HepG2 (cell line): ENCODE data around the gene TPST2. TPM values are rescaled to one million over a fixed set of nuclear protein-coding genes. Genes with fewer than 3 reads are reported as not detected.

Source experiments
- FOXM1 ChIP-seq: sonication (generic); formaldehyde crosslinking; IDR thresholded peaks from 2 replicates; pipeline ENCODE4 v1.5.0; 2020; ENCODE audit warnings: missing genetic modification reagents
- KDM4B ChIP-seq: sonication (generic); formaldehyde crosslinking; IDR thresholded peaks from 2 replicates; pipeline ENCODE4 v1.4.0; 2020; ENCODE audit warnings: missing genetic modification reagents
- KDM5B ChIP-seq: sonication (generic); formaldehyde crosslinking; IDR thresholded peaks from 2 replicates; pipeline ENCODE4 v1.4.0; 2020; ENCODE audit warnings: missing genetic modification reagents, mild to moderate bottlenecking, borderline replicate concordance
- MAFG ChIP-seq: sonication (generic); formaldehyde crosslinking; IDR thresholded peaks from 2 replicates; pipeline ENCODE4 v1.5.1; 2020; ENCODE audit warnings: mild to moderate bottlenecking, missing genetic modification reagents
- NCOA1 ChIP-seq: sonication (generic); formaldehyde crosslinking; IDR thresholded peaks from 2 replicates; pipeline ENCODE4 v1.9.0; 2021; ENCODE audit warnings: missing genetic modification reagents
- PLSCR1 ChIP-seq: sonication (generic); formaldehyde crosslinking; IDR thresholded peaks from 2 replicates; pipeline ENCODE4 v1.5.0; 2020; ENCODE audit warnings: missing genetic modification reagents, mild to moderate bottlenecking, borderline replicate concordance
- REXO4 ChIP-seq: sonication (generic); formaldehyde crosslinking; IDR thresholded peaks from 2 replicates; pipeline ENCODE4 v1.8.0; 2022; ENCODE audit warnings: missing genetic modification reagents, mild to moderate bottlenecking, borderline replicate concordance
- SAP130 ChIP-seq: IDR thresholded peaks from 2 replicates; pipeline ENCODE4 v1.6.1; 2016; ENCODE audit warnings: low read depth
- TBX2 ChIP-seq: sonication (generic); formaldehyde crosslinking; IDR thresholded peaks from 2 replicates; pipeline ENCODE4 v1.5.0; 2020; ENCODE audit warnings: missing genetic modification reagents, mild to moderate bottlenecking, borderline replicate concordance
- ZBTB44 ChIP-seq: sonication (generic); formaldehyde crosslinking; IDR thresholded peaks from 2 replicates; pipeline ENCODE4 v1.4.0; 2020; ENCODE audit warnings: missing genetic modification reagents
- ZNF574 ChIP-seq: sonication (generic); formaldehyde crosslinking; IDR thresholded peaks from 2 replicates; pipeline ENCODE4 v1.4.0; 2020; ENCODE audit warnings: missing genetic modification reagents
- polyA plus RNA-seq, 8 experiments: library from polyadenylated mRNA; depleted of rRNA in 3 of 8; stranded (reverse) in 7 of 8; unstranded in 1 of 8; fragments of >200 nt; fragmentation: Illumina TruSeq in 4 of 8; extraction: Trizol in 4 of 8; gene quantifications; 2 replicates each; pipeline versions ENCODE4 v1.2.1 to v1.2.3, GENCODE V29; 2011 to 2016; ENCODE audit warnings: low read depth in 4 of 8, missing spikeins in 1 of 8, mixed read lengths in 1 of 8; ENCODE audit not compliant: insufficient read depth in 1 of 8
- total RNA-seq, 5 experiments: library from RNA; depleted of rRNA; stranded (reverse); fragments of >200 nt; fragmentation: Illumina TruSeq; extraction: Trizol; gene quantifications; 2 replicates each; pipeline ENCODE4 v1.2.3, GENCODE V29; 2016; ENCODE audit warnings: low read depth in 1 of 5

Gene TPST2
- total and polyA plus RNA-seq, 2 of the 13 experiments (the other 11 are each of a cell fraction or from before 2014, with no cell fraction given): 15.2 to 23.8 TPM

- TF ChIP-seq ZNF574 (CRISPR knock-in tag) (no peak), NCOA1 (CRISPR knock-in tag) (no peak), FOXM1 (CRISPR knock-in tag) (no peak), TBX2 (CRISPR knock-in tag) (no peak), SAP130 (CRISPR knock-in tag) (no peak), KDM5B (CRISPR knock-in tag) (no peak), ZBTB44 (no peak), PLSCR1 (0 out of 2 replicates have a peak, but pooled peaks have one; percentile 22), REXO4 (CRISPR knock-in tag) (no peak), MAFG (CRISPR knock-in tag) (no peak), KDM4B (CRISPR knock-in tag) (no peak)
These were observed 106.9 kb downstream of the TPST2 start (continued) for GRCh38 chr22:26483043-26483438.
